GM12878 (cell line): ENCODE data around the gene PGAM2. TPM values are rescaled to one million over a fixed set of nuclear protein-coding genes. Genes with fewer than 3 reads are reported as not detected.

Source experiments
- ATAC-seq: fragments of 200-7000 bp; cut with Tn5 transposase; 3 replicates; pipeline ENCODE4 v1.9.1; 2020; ENCODE audit warnings: mild to moderate bottlenecking, moderate library complexity
- BruUV-seq: library from RNA; stranded (reverse); fragments of 400-500 nt; replicated peaks from 2 replicates; lab custom pipeline; 2021; lab: Mats Ljungman, UMichigan
- CTCF ChIA-PET: fragments of 300-600 bp; sonication (Branson Sonifier 250); formaldehyde crosslinking; extraction: SDS; loops from one replicate; lab custom pipeline; 2021; ENCODE audit warnings: inconsistent platforms; lab: Yijun Ruan, JAX
- POLR2A ChIA-PET: fragments of 350-600 bp; formaldehyde crosslinking; extraction: SDS; loops from one replicate; lab custom pipeline; 2021; ENCODE audit warnings: inconsistent platforms; lab: Charles Lee
- RAD21 ChIA-PET: fragments of 300-600 bp; sonication (Branson Sonifier 250); formaldehyde crosslinking; loops from one replicate; lab custom pipeline; 2023; ENCODE audit warnings: antibody characterized with exemption; ENCODE audit not compliant: unreplicated experiment; lab: Charles Lee
- SMC1A ChIA-PET: fragments of 300-600 bp; sonication (Branson Sonifier 250); formaldehyde crosslinking; loops from one replicate; lab custom pipeline; 2023; ENCODE audit not compliant: unreplicated experiment, uncharacterized antibody; lab: Charles Lee
- DNase-seq: peaks from one replicate; pipeline ENCODE4 v3.0.0-alpha.2; 2011; ENCODE audit warnings: low read depth, low spot score
- FAIRE-seq: peaks from 3 replicates; lab custom pipeline; 2011; peaks lifted over from hg19 to GRCh38; lab: Jason Lieb, UNC
- H2AFZ ChIP-seq: 2 replicates; pipeline ENCODE4 v1.6.0; 2011; ENCODE audit warnings: low read depth, low read length, control low read depth; ENCODE audit not compliant: control insufficient read depth
- H3K27ac ChIP-seq: 2 replicates; pipeline ENCODE4 v1.5.1; 2011; ENCODE audit warnings: control low read depth; ENCODE audit not compliant: control insufficient read depth, insufficient read depth
- H3K27me3 ChIP-seq, 2 experiments: replicated peaks in 1 of 2; 2 replicates each; pipeline versions ENCODE4 v1.6.0 to v1.6.1; 2011; ENCODE audit warnings: low read length in 1 of 2; ENCODE audit not compliant: control insufficient read depth in 2 of 2, insufficient read depth in 2 of 2
- H3K36me3 ChIP-seq, 2 experiments: 2 replicates each; pipeline ENCODE4 v1.5.1; 2011; ENCODE audit warnings: low read length in 1 of 2; ENCODE audit not compliant: control insufficient read depth in 2 of 2, insufficient read depth in 2 of 2
- H3K4me1 ChIP-seq: 2 replicates; pipeline ENCODE4 v1.6.1; 2011; ENCODE audit warnings: mild to moderate bottlenecking, low read length, moderate library complexity, mixed read lengths; ENCODE audit not compliant: control insufficient read depth, insufficient read depth
- H3K4me2 ChIP-seq: 2 replicates; pipeline ENCODE4 v1.6.0; 2011; ENCODE audit warnings: control low read depth; ENCODE audit not compliant: control insufficient read depth, insufficient read depth
- H3K4me3 ChIP-seq: fragments of 200-600 bp; sonication (generic); 2 replicates; pipeline ENCODE4 v1.5.1; 2016
- H3K79me2 ChIP-seq: 2 replicates; pipeline ENCODE4 v1.6.0; 2011; ENCODE audit warnings: low read length; ENCODE audit not compliant: control insufficient read depth, insufficient read depth
- H3K9ac ChIP-seq: 2 replicates; pipeline ENCODE4 v1.8.0; 2011; ENCODE audit warnings: low read length, control low read depth, mixed read lengths; ENCODE audit not compliant: control insufficient read depth, insufficient read depth
- H3K9me3 ChIP-seq: replicated peaks from 3 replicates; pipeline ENCODE4 v1.5.1; 2011; ENCODE audit warnings: mild to moderate bottlenecking, low read length; ENCODE audit not compliant: control insufficient read depth, insufficient read depth
- H4K20me1 ChIP-seq: 2 replicates; pipeline ENCODE4 v1.6.0; 2011; ENCODE audit not compliant: control insufficient read depth, insufficient read depth
- CBX3 ChIP-seq: fragments of 200-600 bp; sonication (generic); IDR thresholded peaks from 2 replicates; pipeline ENCODE4 v1.6.1; 2016; ENCODE audit warnings: low read depth, borderline replicate concordance
- FOXM1 ChIP-seq: IDR thresholded peaks from 2 replicates; pipeline ENCODE4 v1.6.1; 2012; ENCODE audit warnings: low read depth, mild to moderate bottlenecking, inconsistent platforms, low read length, moderate library complexity
- GATAD2B ChIP-seq: fragments of 450-650 bp; conservative IDR thresholded peaks from 2 replicates; pipeline ENCODE4 v1.6.1; 2017; ENCODE audit warnings: low read depth, mild to moderate bottlenecking, moderate library complexity
- NRF1 ChIP-seq: conservative IDR thresholded peaks from 2 replicates; pipeline ENCODE4 v1.6.1; 2011; ENCODE audit warnings: mild to moderate bottlenecking, low read depth, low read length, improper control_type of control experiment
- RFX5 ChIP-seq: IDR thresholded peaks from 2 replicates; pipeline ENCODE4 v1.6.1; 2011; ENCODE audit warnings: low read depth, low read length, improper control_type of control experiment
- STAT1 ChIP-seq: fragments of 450-650 bp; conservative IDR thresholded peaks from 2 replicates; pipeline ENCODE4 v1.6.1; 2014; ENCODE audit warnings: antibody characterized with exemption, mild to moderate bottlenecking
- WGBS: methylation state at CpG from one replicate; pipeline ENCODE4 v1.1.6; 2016; ENCODE audit warnings: low lambda C conversion rate; ENCODE audit not compliant: insufficient replicate concordance, insufficient coverage; ENCODE audit errors: missing lambda C conversion rate; 5-methylcytosine and 5-hydroxymethylcytosine counted together
- in situ Hi-C: fragments of 300-500 bp; cut with MboI; formaldehyde crosslinking; loops from 9 replicates; pipeline ENCODE4 v1.14.3; 2018; ENCODE audit warnings: mixed read lengths
- intact Hi-C: fragments of 100-400 bp; cut with micrococcal nuclease; formaldehyde crosslinking; loops from one replicate; pipeline ENCODE4 v1.14.2; 2022; ENCODE audit not compliant: unreplicated experiment
- polyA plus RNA-seq, 11 experiments: library from polyadenylated mRNA; depleted of rRNA in 4 of 11; unstranded in 6 of 11; stranded (reverse) in 5 of 11; fragments of >200 nt; fragmentation: Nextera tagmentation in 4 of 11; fragmentation: Illumina TruSeq in 1 of 11; extraction: Ambion mirVana in 4 of 11; extraction: Trizol in 1 of 11; gene quantifications; 1 replicate in 1 of 11; 2 replicates in 10 of 11; pipeline versions ENCODE4 v1.2.1 to v1.2.3, GENCODE V29; 2011 to 2016; ENCODE audit warnings: inconsistent platforms in 2 of 11, missing spikeins in 2 of 11, low read depth in 1 of 11
- total RNA-seq, 4 experiments: library from RNA; depleted of rRNA in 3 of 4; stranded (reverse); fragments of >200 nt in 3 of 4; fragmentation: Illumina TruSeq in 1 of 4; extraction: Trizol in 1 of 4; gene quantifications; 2 replicates each; pipeline versions ENCODE4 v1.2.1 to v1.2.3, GENCODE V29; 2013 to 2021

Gene PGAM2
- total and polyA plus RNA-seq, 10 of the 15 experiments (the other 5 are each of a cell fraction or from before 2014, with no cell fraction given) = not detected

DNA sequence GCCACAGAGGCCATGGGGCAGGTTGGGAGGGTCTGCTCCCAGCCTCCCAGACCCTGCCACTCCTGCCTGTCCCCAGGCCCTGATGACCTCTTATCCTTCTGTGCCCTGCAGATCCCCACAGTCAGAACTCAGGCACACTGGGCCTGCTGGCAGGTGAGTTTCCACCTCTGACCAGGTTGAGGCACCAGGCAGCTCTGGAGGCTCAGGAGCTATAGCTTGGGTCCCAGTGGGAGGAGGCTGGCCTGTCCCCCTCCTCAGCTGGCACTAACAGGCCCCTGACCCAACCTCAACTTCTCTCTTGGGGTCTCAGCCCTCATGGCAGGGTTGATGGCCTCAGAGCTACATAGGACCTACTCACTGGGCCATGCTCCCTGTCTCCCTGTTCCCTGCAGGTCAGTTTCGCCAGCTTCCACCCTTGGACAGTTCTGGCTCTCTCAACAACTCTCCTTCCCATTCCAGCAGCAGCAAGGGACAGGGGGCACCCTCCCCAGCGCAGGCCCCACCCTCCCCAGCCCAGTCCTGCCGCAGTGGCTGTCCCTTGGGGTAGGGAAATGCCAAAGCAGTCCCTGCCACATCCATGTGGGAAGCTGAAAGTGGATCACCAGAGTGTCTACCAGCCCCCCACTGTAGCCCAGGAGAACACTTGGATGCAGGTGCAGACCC lies 36.1 kb upstream of the PGAM2 start:
- in situ Hi-C loops (no loop called here), intact Hi-C loops (no loop called here)
- SMC1A ChIA-PET = no interaction called here
- WGBS = 29% methylated on average over 3 of the region's 3 CpGs
- RAD21 ChIA-PET = no interaction called here
- Histone ChIP-seq H3K79me2 (no peaks in the 10 kb centered on the region), H3K27ac (no peak overlapping the region), H3K27me3 (peaks cover 11 to 15% of the 10 kb centered on the region in 2 experiments), H3K4me2 (no peak overlapping the region), H3K4me3 (no peak overlapping the region), H4K20me1 (no peaks in the 10 kb centered on the region), H2AFZ (no peak overlapping the region), H3K36me3 (no peaks in the 10 kb centered on the region), H3K9ac (no peak overlapping the region), H3K4me1 (peaks cover 13% of the 10 kb centered on the region), H3K9me3 (no peaks in the 10 kb centered on the region)
- no peak for FAIRE-seq
- no peak for DNase-seq
- TF ChIP-seq RFX5 (no peak), GATAD2B (no peak), CBX3 (no peak), FOXM1 (no peak), STAT1 (no peak), NRF1 (no peak)
- CTCF ChIA-PET = interaction anchor here (1.3 kb wide), 1 partner anchor 95 kb away, joined by 3 read pairs; no protein-coding TSS in a partner anchor
- BruUV-seq = no TSS peak
- POLR2A ChIA-PET = interaction anchor here (0.9 kb wide), 1 partner anchor 57 kb away, joined by 3 read pairs; the partner anchor contains the start of gene DBNL
- ATAC-seq = no peak
